ENCODE measurements around the gene KCNK10. TPM values are rescaled to one million over a fixed set of nuclear protein-coding genes. Genes with fewer than 3 reads are reported as not detected.
A peak's percentile ranks its signal among the peaks of the same experiment; 100 is the strongest.

Gene KCNK10
- total RNA-seq, 6 donors from 2014 or later: 0.13 to 0.30 TPM; not detected in 4

DNA sequence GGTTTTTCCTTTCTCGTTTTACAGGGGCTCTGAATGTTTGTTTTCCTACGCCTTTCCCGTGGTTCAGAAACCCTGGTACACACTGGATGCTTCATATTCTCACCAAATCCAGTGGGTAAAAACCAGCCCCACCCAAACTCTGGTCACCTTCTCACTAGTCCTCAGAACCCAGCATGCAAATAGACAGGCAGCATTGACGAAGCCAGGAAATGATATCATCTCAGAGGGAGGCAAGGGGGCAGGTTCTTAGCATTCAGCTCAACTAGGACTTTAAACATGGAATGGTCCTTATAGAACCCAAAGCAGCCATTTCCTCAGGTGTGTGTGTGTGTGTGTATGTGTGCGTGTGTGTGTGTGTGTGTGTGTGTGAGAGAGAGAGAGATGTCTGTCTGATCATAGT is 142.0 kb downstream of the KCNK10 start:
- 36 to 53% methylated on average over 5 of the region's 5 CpGs for WGBS, 2 donors
- Histone ChIP-seq H3K27me3 (no peaks in the 10 kb centered on the region), H3K27ac (no peak overlapping the region), H3K4me1 (no peaks in the 10 kb centered on the region), H3K9me3 (no peaks in the 10 kb centered on the region), H3K36me3 (no peaks in the 10 kb centered on the region), H3K4me3 (no peak overlapping the region)
- ATAC-seq (ENCODE audit: low FRiP score in 2 of 2): no peak
- no peak for DNase-seq
- TF ChIP-seq, protein P1, sequence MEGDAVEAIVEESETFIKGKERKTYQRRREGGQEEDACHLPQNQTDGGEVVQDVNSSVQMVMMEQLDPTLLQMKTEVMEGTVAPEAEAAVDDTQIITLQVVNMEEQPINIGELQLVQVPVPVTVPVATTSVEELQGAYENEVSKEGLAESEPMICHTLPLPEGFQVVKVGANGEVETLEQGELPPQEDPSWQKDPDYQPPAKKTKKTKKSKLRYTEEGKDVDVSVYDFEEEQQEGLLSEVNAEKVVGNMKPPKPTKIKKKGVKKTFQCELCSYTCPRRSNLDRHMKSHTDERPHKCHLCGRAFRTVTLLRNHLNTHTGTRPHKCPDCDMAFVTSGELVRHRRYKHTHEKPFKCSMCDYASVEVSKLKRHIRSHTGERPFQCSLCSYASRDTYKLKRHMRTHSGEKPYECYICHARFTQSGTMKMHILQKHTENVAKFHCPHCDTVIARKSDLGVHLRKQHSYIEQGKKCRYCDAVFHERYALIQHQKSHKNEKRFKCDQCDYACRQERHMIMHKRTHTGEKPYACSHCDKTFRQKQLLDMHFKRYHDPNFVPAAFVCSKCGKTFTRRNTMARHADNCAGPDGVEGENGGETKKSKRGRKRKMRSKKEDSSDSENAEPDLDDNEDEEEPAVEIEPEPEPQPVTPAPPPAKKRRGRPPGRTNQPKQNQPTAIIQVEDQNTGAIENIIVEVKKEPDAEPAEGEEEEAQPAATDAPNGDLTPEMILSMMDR (IDR thresholded peaks at IDR 0.05): no peak
- no peak for TF ChIP-seq EP300 (IDR thresholded peaks at IDR 0.05)
- no peak for TF ChIP-seq POLR2A (IDR thresholded peaks at IDR 0.05)
- no peak for TF ChIP-seq POLR2AphosphoS5 (IDR thresholded peaks at IDR 0.05)

DNA sequence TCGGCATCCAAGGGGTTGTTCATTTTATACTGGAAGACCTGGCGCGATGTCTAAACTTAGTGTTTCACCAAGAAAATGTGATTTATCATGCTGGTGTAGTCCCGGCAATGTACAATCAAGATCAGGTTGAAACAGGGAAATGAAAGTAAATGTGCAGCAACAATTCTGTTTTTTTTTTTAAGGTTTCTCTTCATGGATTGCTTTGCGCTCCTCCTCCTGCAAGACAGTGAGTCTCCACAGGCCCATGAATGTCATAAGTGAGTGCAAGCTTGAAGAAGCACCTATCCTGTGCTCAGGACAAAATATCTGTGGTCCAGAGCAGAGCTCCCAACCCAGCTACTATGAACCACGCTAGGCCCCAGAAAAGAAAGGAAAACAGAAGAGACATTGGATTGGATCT is 143.4 kb downstream of the KCNK10 start:
- Histone ChIP-seq H3K4me3 (no peak overlapping the region), H3K27me3 (no peaks in the 10 kb centered on the region), H3K4me1 (no peaks in the 10 kb centered on the region), H3K9me3 (no peaks in the 10 kb centered on the region), H3K27ac (no peak overlapping the region), H3K36me3 (no peaks in the 10 kb centered on the region)
- no peak for DNase-seq
- TF ChIP-seq, protein P1 (IDR thresholded peaks at IDR 0.05): no peak
- TF ChIP-seq POLR2AphosphoS5 (IDR thresholded peaks at IDR 0.05): no peak
- no peak for TF ChIP-seq POLR2A (IDR thresholded peaks at IDR 0.05)
- no peak for TF ChIP-seq EP300 (IDR thresholded peaks at IDR 0.05)
- no peak for ATAC-seq (ENCODE audit: low FRiP score in 2 of 2)
- 85 to 93% methylated on average over 6 of the region's 6 CpGs for WGBS, 2 donors

DNA sequence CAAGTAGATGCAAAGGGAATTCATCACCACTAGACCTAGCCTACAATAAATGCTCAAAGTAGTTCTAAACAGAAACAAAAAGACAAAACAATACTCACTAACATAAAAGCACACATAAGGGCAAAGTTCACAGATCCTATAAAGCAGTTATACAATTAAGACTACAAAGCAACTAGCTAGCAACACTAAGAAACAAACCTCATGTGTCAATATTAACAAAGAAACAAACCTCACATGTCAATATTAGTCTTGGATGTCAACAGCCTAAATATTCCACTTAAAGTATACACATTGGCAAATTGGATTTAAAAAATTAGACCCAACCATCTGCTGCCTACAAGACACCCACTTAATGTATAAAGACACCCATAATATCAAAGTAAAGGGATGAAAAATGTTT is 152.7 kb downstream of the KCNK10 start:
- ATAC-seq (ENCODE audit: low FRiP score in 2 of 2) (no peak), DNase-seq (no peak)
- H3K27me3 ChIP-seq: no peaks in the 10 kb centered on the region
- H3K4me3 ChIP-seq: no peak overlapping the region
- H3K36me3 ChIP-seq: no peaks in the 10 kb centered on the region
- no peak for TF ChIP-seq EP300 (IDR thresholded peaks at IDR 0.05)
- TF ChIP-seq POLR2A (IDR thresholded peaks at IDR 0.05): no peak
- TF ChIP-seq, protein P1 (IDR thresholded peaks at IDR 0.05): no peak
- TF ChIP-seq POLR2AphosphoS5 (IDR thresholded peaks at IDR 0.05): no peak
- no peaks in the 10 kb centered on the region for H3K9me3 ChIP-seq
- no peak overlapping the region for H3K27ac ChIP-seq
- H3K4me1 ChIP-seq: no peaks in the 10 kb centered on the region

DNA sequence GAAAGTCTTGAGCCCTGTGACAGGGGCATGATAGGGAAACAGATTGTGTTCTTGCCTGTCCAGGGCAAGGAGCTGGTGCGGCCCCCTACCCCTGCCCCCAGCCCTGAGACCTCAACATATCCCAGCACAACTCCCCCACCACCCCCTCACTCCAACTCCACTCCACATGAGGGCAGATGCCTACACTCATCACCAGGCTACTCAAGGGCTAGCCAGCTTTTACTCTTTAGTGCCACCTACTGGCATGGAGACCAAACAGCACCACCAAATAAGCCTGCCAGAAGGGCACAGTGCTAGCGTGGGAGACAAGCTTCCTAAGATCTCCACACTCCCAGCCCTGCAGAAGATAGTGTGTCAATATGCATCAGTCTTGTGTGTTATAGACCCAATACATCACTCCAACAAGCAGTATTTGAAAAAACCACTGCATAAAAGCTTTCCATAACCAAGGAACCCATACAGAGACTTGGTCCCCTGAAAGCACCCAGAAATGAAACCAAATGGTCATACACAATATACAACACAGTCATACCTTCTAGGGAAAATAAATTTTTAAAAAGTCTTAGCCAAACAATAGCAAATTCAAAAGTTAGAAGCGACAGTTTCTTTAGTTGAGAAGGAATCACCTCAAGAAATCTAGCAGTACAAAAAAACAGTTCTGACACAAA is 154.4 kb downstream of the KCNK10 start:
- Histone ChIP-seq H3K36me3 (no peaks in the 10 kb centered on the region), H3K9me3 (no peaks in the 10 kb centered on the region), H3K4me1 (no peaks in the 10 kb centered on the region), H3K4me3 (no peak overlapping the region), H3K27ac (no peak overlapping the region), H3K27me3 (no peaks in the 10 kb centered on the region)
- DNase-seq: peak; percentile 31 to 55
- TF ChIP-seq POLR2A (IDR thresholded peaks at IDR 0.05) (no peak), POLR2AphosphoS5 (IDR thresholded peaks at IDR 0.05) (no peak), EP300 (IDR thresholded peaks at IDR 0.05) (no peak)
- TF ChIP-seq, protein P1 (IDR thresholded peaks at IDR 0.05): peak; percentile 57 to 79 (median 72)
- peak; percentile 87 to 91 for ATAC-seq (ENCODE audit: low FRiP score in 2 of 2)
- 42 to 52% methylated on average over 2 to 3 of the region's 3 CpGs for WGBS, 2 donors

DNA sequence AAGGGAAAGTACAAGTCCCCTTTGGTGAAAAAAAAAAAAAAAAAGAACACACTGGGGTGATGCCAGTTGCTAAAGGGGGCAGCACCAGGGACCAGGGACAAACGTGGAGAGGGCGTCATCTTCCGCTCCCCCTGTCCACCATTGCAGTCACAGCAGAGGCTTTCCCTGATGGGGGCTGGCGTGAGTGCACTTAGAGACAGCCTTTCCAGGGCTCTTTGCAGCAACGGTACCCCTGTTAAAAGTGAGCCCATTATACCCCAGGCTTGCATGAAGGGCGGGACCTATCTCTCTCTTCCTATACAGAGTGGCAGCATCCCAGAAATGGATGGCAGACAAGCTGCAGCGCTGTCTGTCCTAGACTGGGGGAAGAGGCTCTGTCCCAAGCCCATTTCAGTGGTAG is 155.0 kb downstream of the KCNK10 start:
- WGBS, 2 donors: 78 to 85% methylated on average over 6 to 7 of the region's 7 CpGs
- DNase-seq: no peak
- no peaks in the 10 kb centered on the region for H3K36me3 ChIP-seq
- no peaks in the 10 kb centered on the region for H3K27me3 ChIP-seq
- no peaks in the 10 kb centered on the region for H3K4me1 ChIP-seq
- no peak overlapping the region for H3K27ac ChIP-seq
- no peak overlapping the region for H3K4me3 ChIP-seq
- no peaks in the 10 kb centered on the region for H3K9me3 ChIP-seq
- no peak for TF ChIP-seq POLR2A (IDR thresholded peaks at IDR 0.05)
- peak in 1 of 2 donors; percentile 18 for ATAC-seq (ENCODE audit: low FRiP score in 2 of 2)
